Left lung (tissue), 10 donors: ENCODE results near the gene RNF113A. TPM values are rescaled to one million over a fixed set of nuclear protein-coding genes. Genes with fewer than 3 reads are reported as not detected.

ENCODE experiments used
- ATAC-seq: fragments of 200-7000 bp; cut with Tn5 transposase; one replicate; pipeline ENCODE4 v1.9.1; 2020; ENCODE audit warnings: moderate library complexity
- DNase-seq, 4 donors: peaks; one replicate each; pipeline ENCODE4 v3.0.0-alpha.2; 2013 to 2020
- H3K27ac ChIP-seq, 2 donors: fragments of 200-600 bp; sonication (generic) in 1 of 2; one replicate each; pipeline versions ENCODE4 v1.5.0 to v1.8.0; 2020 to 2021
- H3K27me3 ChIP-seq, 2 donors: fragments of 200-600 bp; sonication (generic) in 1 of 2; one replicate each; pipeline versions ENCODE4 v1.5.0 to v1.8.0; 2020 to 2021
- H3K36me3 ChIP-seq, 2 donors: fragments of 200-600 bp; sonication (generic) in 1 of 2; one replicate each; pipeline versions ENCODE4 v1.5.0 to v1.8.0; 2020 to 2021
- H3K4me1 ChIP-seq, 2 donors: fragments of 200-600 bp; one replicate each; pipeline ENCODE4 v1.8.0; 2021
- H3K4me3 ChIP-seq, 2 donors: fragments of 200-600 bp; sonication (generic) in 1 of 2; one replicate each; pipeline versions ENCODE4 v1.5.0 to v1.8.0; 2020 to 2021; ENCODE audit warnings: mild to moderate bottlenecking in 1 of 2
- H3K9me3 ChIP-seq, 2 donors: fragments of 200-600 bp; sonication (generic) in 1 of 2; one replicate each; pipeline versions ENCODE4 v1.5.0 to v1.8.0; 2020 to 2021
- intact Hi-C, 2 donors: fragments of 100-400 bp; cut with DNase I; formaldehyde crosslinking; loops; one replicate each; pipeline versions ENCODE4 v1.11.2 to v1.14.2; 2022
- polyA plus RNA-seq, 6 donors: library from polyadenylated mRNA; unstranded; fragments of 120-200 nt; gene quantifications; one replicate each; pipeline ENCODE4 v1.2.1, GENCODE V29; 2013; ENCODE audit not compliant: insufficient read length in 6 of 6
- total RNA-seq, 2 donors: library from RNA; stranded (reverse); fragmentation: NEBNext Ultra II Directional; extraction: Animal tissue kit (Norgen Biotek cat#: 25700); gene quantifications; one replicate each; pipeline ENCODE4 v1.2.1, GENCODE V29; 2021
- TF ChIP-seq, protein P1 (sequence below), 2 donors: fragments of 200-600 bp; sonication (generic) in 1 of 2; IDR thresholded peaks; one replicate each; pipeline versions ENCODE4 v1.5.0 to v1.8.0; 2021; ENCODE audit warnings: antibody characterized with exemption in 2 of 2
- donor health status: DM: no; HTN: yes; CAD: no.
- donor health status: DM: no; HTN: no; CAD: no.

Gene RNF113A
- total and polyA plus RNA-seq, 8 donors = 10.2 to 13.3 (median 11.3) TPM

DNA sequence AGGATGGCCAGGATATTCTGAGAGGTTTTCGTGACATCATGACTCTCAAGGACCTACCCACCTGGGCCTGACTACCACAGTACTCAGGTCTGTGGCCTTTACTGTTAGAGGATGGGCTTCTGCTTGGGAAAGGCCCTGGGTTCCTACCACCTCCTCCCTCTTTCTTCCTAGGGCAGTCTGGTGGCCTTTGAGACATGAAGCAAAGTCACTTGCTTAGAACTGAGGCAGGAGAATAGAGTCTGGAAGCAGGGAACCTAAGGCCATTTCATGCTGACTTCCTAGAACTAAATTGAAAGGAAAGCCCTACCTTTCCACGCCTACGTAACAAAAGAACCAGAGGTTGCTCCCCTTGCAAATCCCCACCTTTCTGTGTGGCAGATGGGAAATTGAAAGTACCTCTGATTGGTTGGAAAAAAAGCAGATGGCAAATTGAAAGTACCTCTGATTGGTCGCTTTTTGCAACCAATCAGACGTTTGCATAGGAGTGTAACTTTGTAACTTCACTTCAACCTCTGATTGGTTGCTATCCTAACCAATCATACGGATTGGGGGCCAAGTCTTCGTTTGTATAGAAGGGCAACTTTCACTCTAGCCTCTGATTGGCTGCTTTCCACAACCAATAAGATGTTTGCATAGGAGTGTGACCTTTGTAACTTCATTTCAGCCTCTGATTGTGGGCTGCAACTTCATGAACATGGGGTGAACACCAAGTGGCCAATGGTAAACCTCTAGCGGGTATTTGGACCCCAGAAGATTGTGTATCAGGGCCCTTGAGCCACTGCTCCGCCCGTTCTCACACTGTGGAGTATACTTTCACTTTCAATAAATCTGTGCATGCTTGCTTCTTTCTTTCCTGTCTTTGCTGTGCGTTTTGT, 14.3 kb upstream of the RNF113A start:
- H3K4me3 ChIP-seq = no peak overlapping the region
- no peaks in the 10 kb centered on the region for H3K4me1 ChIP-seq
- H3K27ac ChIP-seq = no peak overlapping the region
- DNase-seq (no peak), ATAC-seq (peak; percentile 26)
- no peaks in the 10 kb centered on the region for H3K9me3 ChIP-seq
- no peaks in the 10 kb centered on the region for H3K36me3 ChIP-seq
- TF ChIP-seq, protein P1, sequence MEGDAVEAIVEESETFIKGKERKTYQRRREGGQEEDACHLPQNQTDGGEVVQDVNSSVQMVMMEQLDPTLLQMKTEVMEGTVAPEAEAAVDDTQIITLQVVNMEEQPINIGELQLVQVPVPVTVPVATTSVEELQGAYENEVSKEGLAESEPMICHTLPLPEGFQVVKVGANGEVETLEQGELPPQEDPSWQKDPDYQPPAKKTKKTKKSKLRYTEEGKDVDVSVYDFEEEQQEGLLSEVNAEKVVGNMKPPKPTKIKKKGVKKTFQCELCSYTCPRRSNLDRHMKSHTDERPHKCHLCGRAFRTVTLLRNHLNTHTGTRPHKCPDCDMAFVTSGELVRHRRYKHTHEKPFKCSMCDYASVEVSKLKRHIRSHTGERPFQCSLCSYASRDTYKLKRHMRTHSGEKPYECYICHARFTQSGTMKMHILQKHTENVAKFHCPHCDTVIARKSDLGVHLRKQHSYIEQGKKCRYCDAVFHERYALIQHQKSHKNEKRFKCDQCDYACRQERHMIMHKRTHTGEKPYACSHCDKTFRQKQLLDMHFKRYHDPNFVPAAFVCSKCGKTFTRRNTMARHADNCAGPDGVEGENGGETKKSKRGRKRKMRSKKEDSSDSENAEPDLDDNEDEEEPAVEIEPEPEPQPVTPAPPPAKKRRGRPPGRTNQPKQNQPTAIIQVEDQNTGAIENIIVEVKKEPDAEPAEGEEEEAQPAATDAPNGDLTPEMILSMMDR (IDR thresholded peaks at IDR 0.05) = no peak
- intact Hi-C loops = no loop called here
- H3K27me3 ChIP-seq = no peaks in the 10 kb centered on the region

GRCh38 chrX:119880552-119881437, 9.3 kb upstream of the RNF113A start:
- no peaks in the 10 kb centered on the region for H3K4me1 ChIP-seq
- intact Hi-C loops = no loop called here
- TF ChIP-seq, protein P1 (IDR thresholded peaks at IDR 0.05) = peak in 1 of 2 donors; percentile 35
- peak; percentile 94 for ATAC-seq
- H3K27ac ChIP-seq = no peak overlapping the region
- peaks cover 0 to 13% of the 10 kb centered on the region in 2 donors for H3K36me3 ChIP-seq
- no peak overlapping the region for H3K4me3 ChIP-seq
- no peaks in the 10 kb centered on the region for H3K27me3 ChIP-seq
- peak in 2 of 4 donors; percentile 18 to 36 for DNase-seq
- H3K9me3 ChIP-seq = no peaks in the 10 kb centered on the region

DNA sequence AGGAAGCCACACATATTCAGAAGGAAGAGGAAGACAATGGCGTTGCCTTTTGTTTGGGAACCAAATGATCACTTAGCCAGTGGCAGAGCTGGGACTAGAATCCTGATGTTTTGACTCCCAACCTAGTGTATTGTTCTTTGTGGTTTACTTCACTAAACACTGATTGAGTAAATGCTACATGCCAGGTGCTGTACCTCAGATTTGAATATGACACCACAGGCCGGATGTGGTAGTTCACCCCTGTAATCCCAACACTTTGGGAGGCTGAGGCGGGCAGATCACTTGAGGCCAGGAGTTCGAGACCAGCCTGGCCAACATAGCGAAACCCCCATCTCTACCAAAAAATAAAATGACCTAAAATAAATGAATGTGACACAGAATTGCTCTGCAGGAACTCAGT, 8.5 kb upstream of the RNF113A start:
- Histone ChIP-seq H3K27ac (no peak overlapping the region), H3K4me3 (no peak overlapping the region), H3K36me3 (peaks cover 0 to 19% of the 10 kb centered on the region in 2 donors), H3K4me1 (no peaks in the 10 kb centered on the region), H3K27me3 (no peaks in the 10 kb centered on the region), H3K9me3 (no peaks in the 10 kb centered on the region)
- TF ChIP-seq, protein P1 (IDR thresholded peaks at IDR 0.05) = no peak
- no peak for DNase-seq
- no peak for ATAC-seq
- intact Hi-C loops = no loop called here

DNA sequence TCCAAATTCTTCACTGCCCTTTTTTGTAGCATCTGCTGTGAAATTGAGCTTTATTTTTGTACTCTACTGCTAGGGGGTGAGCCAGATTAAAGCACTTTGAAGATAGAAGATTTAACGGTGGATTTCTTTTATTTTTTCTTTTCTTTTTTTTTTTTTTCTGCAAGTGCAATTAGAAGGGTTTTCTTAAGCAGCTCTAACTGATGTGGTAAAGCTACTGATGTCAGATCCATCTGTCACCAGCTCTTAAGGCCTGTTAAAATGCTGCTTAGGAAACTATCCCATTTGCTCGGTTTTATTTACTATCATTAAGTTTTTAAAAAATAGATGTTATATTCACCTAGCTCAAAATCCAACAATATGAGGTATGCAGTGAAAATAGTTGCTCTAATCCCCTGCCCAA, 7.2 kb upstream of the RNF113A start:
- Histone ChIP-seq H3K4me3 (no peak overlapping the region), H3K9me3 (no peaks in the 10 kb centered on the region), H3K4me1 (no peaks in the 10 kb centered on the region), H3K27me3 (no peaks in the 10 kb centered on the region), H3K27ac (no peak overlapping the region), H3K36me3 (peaks cover 0 to 19% of the 10 kb centered on the region in 2 donors)
- TF ChIP-seq, protein P1 (IDR thresholded peaks at IDR 0.05) = no peak
- no peak for ATAC-seq
- DNase-seq = no peak
- intact Hi-C loops = no loop called here

- TF ChIP-seq, protein P1 (IDR thresholded peaks at IDR 0.05) = no peak
- intact Hi-C loops = no loop called here
- Histone ChIP-seq H3K27ac (peak overlapping the region; percentile 90 to 95), H3K4me3 (peak overlapping the region; percentile 39 to 65), H3K4me1 (peaks cover 0 to 19% of the 10 kb centered on the region in 2 donors), H3K27me3 (no peaks in the 10 kb centered on the region), H3K9me3 (no peaks in the 10 kb centered on the region), H3K36me3 (peaks cover 0 to 6% of the 10 kb centered on the region in 2 donors)
- DNase-seq (peak in 2 of 4 donors; percentile 16 to 33), ATAC-seq (peak; percentile 52)
Observed at GRCh38 chrX:119871245-119871598, 311 bp downstream of the RNF113A start.
